ENCODE data around the gene STXBP1. TPM values are rescaled to one million over a fixed set of nuclear protein-coding genes. Genes with fewer than 3 reads are reported as not detected.

The STXBP1 gene
- total and polyA plus RNA-seq, 2 of the 8 experiments (the other 6 are each of a cell fraction or from before 2014, with no cell fraction given), result 11.5 to 60.9 TPM

DNA sequence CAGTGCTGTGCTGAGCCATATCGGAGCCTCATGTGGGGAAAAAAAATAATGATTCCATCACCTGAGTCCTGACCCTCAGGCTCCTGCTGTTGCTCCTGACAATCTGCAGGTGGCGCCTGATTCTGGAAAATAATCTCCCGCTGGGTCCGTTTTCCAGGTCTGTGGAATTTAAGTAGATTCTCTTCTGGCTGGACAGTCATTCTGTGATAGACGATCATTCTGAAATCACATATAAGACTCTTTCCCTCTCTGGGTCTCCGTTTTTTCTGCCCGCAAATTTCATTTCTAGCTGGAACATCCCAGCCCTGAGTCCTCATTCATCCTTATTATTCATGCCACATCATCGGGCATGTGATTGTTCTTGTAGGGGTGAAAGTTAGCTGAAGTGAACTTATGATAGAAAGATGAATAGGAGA lies 22.1 kb upstream of the STXBP1 start:
- H3K56ac ChIP-seq (replicated peaks; ENCODE audit: insufficient read length, low read depth, low read length), result no peak overlapping the region
- no peaks in the 10 kb centered on the region for H3K79me1 ChIP-seq (ENCODE audit: low read depth, low read length)
- no peak overlapping the region for H2BK20ac ChIP-seq (ENCODE audit: low read length)
- no peak overlapping the region for H3K4me3 ChIP-seq (ENCODE audit: extremely low read depth in 1 of 4, insufficient read depth in 2 of 4, low read depth in 3 of 4, low read length in 4 of 4)
- CTCF ChIA-PET (ENCODE audit: partially characterized antibody), result interaction anchor here (0.6 to 13.7 kb wide), 42 partner anchors 9 to 332 kb away, joined by 3 to 193 read pairs (median 4); partner anchors contain the start of genes STXBP1, TOR2A and ZNF79
- TF ChIP-seq YY1 (IDR thresholded peaks at IDR 0.05; ENCODE audit: low read depth, low read length) (no peak), RAD21 (IDR thresholded peaks at IDR 0.05 in 1 of 2, conservative IDR thresholded peaks at IDR 0.05 in 1 of 2; ENCODE audit: low read depth in 2 of 2, low read length in 2 of 2) (peak; percentile 72 to 75)
- TF ChIP-seq, protein P1, sequence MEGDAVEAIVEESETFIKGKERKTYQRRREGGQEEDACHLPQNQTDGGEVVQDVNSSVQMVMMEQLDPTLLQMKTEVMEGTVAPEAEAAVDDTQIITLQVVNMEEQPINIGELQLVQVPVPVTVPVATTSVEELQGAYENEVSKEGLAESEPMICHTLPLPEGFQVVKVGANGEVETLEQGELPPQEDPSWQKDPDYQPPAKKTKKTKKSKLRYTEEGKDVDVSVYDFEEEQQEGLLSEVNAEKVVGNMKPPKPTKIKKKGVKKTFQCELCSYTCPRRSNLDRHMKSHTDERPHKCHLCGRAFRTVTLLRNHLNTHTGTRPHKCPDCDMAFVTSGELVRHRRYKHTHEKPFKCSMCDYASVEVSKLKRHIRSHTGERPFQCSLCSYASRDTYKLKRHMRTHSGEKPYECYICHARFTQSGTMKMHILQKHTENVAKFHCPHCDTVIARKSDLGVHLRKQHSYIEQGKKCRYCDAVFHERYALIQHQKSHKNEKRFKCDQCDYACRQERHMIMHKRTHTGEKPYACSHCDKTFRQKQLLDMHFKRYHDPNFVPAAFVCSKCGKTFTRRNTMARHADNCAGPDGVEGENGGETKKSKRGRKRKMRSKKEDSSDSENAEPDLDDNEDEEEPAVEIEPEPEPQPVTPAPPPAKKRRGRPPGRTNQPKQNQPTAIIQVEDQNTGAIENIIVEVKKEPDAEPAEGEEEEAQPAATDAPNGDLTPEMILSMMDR (IDR thresholded peaks at IDR 0.05; ENCODE audit: control extremely low read depth in 1 of 3, insufficient read depth in 1 of 3, low read depth in 1 of 3, low read length in 3 of 3), result peak; percentile 77 to 83 (median 77)
- DNase-seq (ENCODE audit: low read depth in 1 of 2, low spot score in 2 of 2) (peak in 1 of 2 experiments; percentile 68), FAIRE-seq (peak; percentile 28)
- no peak overlapping the region for H3K14ac ChIP-seq (ENCODE audit: insufficient read length)
- H2BK5ac ChIP-seq (ENCODE audit: low read depth, low read length), result no peak overlapping the region
- no peak overlapping the region for H4K8ac ChIP-seq (ENCODE audit: extremely low read depth, insufficient read depth, low read length)
- no peak overlapping the region for H3K23ac ChIP-seq (ENCODE audit: insufficient read length)
- no peak overlapping the region for H2AFZ ChIP-seq (ENCODE audit: low read length)
- no peak overlapping the region for H4K5ac ChIP-seq (ENCODE audit: insufficient read length, low read depth, low read length)
- WGBS, 2 experiments (ENCODE audit: extremely low coverage in 1 of 2, insufficient coverage in 1 of 2, insufficient read length in 1 of 2, insufficient replicate concordance in 2 of 2, low coverage in 1 of 2, low lambda C conversion rate in 2 of 2, missing lambda C conversion rate in 1 of 2), result 28% methylated on average over 8 of the region's 8 CpGs; no CpG with 5 or more reads in 1 of the 2 experiments
- H4K91ac ChIP-seq (replicated peaks; ENCODE audit: insufficient read length, low read length), result no peak overlapping the region
- POLR2A ChIA-PET (ENCODE audit: partially characterized antibody), result interaction anchor here (0.5 to 1.8 kb wide), 5 partner anchors 10 to 145 kb away, joined by 3 to 4 read pairs (median 3); partner anchors contain the start of genes LRSAM1 and RPL12
- no peak overlapping the region for H3K27ac ChIP-seq (ENCODE audit: low read depth, low read length)
- H3K4me2 ChIP-seq (ENCODE audit: insufficient read depth in 1 of 2, low read depth in 2 of 2, low read length in 2 of 2), result no peak overlapping the region
- peaks cover 0 to 2% of the 10 kb centered on the region in 2 experiments for H4K20me1 ChIP-seq (replicated peaks in 1 of 2; ENCODE audit: control insufficient read depth in 1 of 2, insufficient read depth in 2 of 2, low read length in 2 of 2)
- no peak overlapping the region for H2AK5ac ChIP-seq (ENCODE audit: low read depth, low read length)
- H2BK120ac ChIP-seq (replicated peaks; ENCODE audit: low read depth, low read length), result no peak overlapping the region
- no peak overlapping the region for H2BK15ac ChIP-seq (ENCODE audit: low read length)
- no peaks in the 10 kb centered on the region for H3K79me2 ChIP-seq (ENCODE audit: control insufficient read depth in 1 of 2, insufficient read depth in 2 of 2, low read length in 2 of 2)
- H3K23me2 ChIP-seq (ENCODE audit: low read depth, low read length), result peaks cover 5% of the 10 kb centered on the region; the same call in 1 of the 2 replicates
- no peaks in the 10 kb centered on the region for H3K27me3 ChIP-seq (replicated peaks in 1 of 4; ENCODE audit: control insufficient read depth in 3 of 4, extremely low read depth in 1 of 4, insufficient read depth in 3 of 4, low read length in 3 of 4)
- no peak overlapping the region for H3K18ac ChIP-seq (ENCODE audit: extremely low read depth, low read length)
- H2BK12ac ChIP-seq (ENCODE audit: low read depth, low read length), result no peak overlapping the region
- H3K4me1 ChIP-seq (replicated peaks in 1 of 4; ENCODE audit: control insufficient read depth in 3 of 4, insufficient read depth in 4 of 4, low read length in 3 of 4), result peaks cover 0 to 4% (median 1%) of the 10 kb centered on the region in 4 experiments; a peak in 3 of 7 replicates
- no peak overlapping the region for H3K4ac ChIP-seq (replicated peaks; ENCODE audit: insufficient read length, low read depth, low read length)
- no peak overlapping the region for H3K9ac ChIP-seq (replicated peaks in 1 of 4; ENCODE audit: extremely low read depth in 1 of 4, low read depth in 3 of 4, low read length in 3 of 4)
- H3K36me3 ChIP-seq (ENCODE audit: control insufficient read depth in 2 of 4, insufficient read depth in 4 of 4, low read length in 3 of 4), result no peaks in the 10 kb centered on the region
- H3K9me3 ChIP-seq (ENCODE audit: insufficient read depth in 2 of 2, low read depth in 1 of 2, low read length in 1 of 2), result no peaks in the 10 kb centered on the region
